Measurements from ENCODE around the gene DUSP1.

DUSP1 gene

GRCh38 chr5:172777881-172778814 lies 7.2 kb upstream of the DUSP1 start:
- DNase-seq, result no peak

DNA sequence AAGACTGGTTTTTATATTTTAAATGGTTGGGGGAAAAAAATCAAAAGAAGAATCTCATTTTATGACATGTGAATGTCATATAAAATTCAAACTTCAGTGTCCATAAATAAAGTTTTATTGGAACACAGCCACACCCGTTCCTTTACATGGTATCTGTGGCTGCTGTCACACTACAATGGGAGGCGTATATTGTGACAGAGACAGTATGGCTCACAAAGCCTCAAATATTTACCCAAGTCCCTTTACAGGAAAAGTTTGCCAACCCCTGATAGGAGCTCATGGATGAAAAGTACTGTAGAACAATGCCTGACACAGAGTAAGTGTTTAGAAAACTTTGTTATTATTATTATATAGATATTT lies 5.2 kb upstream of the DUSP1 start:
- DNase-seq, result no peak

DNA sequence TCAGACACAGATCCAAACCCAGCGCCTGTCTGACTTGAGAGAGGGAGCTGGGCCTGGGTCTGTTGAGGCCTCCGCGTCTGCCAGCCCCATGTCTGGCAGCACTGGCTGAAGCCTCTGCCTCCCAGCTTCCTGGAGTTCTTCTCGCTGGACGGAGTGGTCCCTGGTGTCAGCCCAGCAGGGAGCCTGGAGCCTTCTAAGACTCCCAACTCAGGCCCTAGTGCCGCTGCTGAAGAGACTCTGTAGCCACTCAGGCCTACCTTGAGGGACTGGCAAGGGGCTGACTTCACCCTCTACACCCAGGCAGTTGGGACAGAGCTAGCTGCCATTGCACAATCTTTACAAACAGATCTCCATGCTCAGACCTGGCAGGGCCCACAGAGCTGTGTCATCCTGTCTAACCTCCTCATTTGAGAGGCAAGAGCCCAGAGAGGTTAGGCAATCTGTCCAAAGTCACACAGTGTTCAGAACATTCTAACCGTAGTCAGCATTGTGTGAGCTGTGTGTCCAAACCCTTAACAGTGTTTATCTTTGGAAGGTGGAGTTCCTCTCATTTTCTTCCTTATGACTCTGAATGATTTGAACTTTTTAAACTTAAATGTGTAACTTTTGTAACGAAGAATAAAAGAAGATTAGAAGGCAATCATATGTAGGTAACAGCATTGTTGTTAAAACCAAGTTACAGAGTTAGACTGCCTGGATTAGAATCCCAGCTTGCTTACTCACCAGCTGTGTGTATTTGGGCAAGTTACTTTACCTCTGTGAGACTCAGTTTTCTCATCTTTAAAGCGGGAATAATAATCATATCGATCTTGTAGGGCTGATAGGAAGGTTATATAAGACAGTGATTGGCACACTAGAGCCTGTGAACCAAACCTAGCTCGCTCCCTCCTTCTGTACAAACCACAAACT lies 4.6 kb upstream of the DUSP1 start:
- no peak for DNase-seq

DNA sequence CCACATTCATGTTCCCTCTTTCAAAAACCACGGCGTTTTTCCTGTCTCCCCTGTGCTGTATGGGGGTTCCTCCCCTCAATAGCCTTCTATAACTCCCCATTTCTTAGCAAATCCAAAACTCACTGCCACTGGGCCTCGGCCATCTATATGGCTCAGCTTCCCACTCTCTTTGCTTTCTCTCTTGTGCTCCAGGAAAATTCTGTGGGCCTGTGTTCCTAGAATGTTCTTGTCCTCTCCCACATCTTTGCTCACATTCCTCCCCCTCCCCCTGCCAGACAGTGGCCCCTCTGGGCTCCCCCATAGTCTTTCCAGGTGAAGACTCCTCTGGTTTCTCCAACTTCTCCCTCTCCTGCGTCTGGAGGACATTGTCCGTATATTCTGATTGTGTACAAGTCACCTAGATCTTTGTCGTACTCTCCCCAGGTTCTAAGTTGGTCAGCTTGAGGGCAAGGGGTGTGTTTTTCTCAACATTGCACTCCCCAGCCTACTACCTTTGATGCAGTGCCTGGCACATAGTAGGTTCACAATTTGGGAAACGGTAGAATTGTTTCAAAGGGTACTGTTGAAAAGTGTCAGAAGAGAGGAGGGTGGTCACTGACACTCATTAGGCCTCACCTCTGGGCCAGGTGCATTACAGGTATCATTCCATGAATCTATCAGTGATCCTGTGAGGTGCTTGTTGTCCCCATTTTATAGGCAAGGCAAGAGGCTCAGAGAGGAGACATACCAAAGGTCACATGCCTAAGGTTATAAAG lies 3.7 kb upstream of the DUSP1 start:
- DNase-seq, result no peak

DNA sequence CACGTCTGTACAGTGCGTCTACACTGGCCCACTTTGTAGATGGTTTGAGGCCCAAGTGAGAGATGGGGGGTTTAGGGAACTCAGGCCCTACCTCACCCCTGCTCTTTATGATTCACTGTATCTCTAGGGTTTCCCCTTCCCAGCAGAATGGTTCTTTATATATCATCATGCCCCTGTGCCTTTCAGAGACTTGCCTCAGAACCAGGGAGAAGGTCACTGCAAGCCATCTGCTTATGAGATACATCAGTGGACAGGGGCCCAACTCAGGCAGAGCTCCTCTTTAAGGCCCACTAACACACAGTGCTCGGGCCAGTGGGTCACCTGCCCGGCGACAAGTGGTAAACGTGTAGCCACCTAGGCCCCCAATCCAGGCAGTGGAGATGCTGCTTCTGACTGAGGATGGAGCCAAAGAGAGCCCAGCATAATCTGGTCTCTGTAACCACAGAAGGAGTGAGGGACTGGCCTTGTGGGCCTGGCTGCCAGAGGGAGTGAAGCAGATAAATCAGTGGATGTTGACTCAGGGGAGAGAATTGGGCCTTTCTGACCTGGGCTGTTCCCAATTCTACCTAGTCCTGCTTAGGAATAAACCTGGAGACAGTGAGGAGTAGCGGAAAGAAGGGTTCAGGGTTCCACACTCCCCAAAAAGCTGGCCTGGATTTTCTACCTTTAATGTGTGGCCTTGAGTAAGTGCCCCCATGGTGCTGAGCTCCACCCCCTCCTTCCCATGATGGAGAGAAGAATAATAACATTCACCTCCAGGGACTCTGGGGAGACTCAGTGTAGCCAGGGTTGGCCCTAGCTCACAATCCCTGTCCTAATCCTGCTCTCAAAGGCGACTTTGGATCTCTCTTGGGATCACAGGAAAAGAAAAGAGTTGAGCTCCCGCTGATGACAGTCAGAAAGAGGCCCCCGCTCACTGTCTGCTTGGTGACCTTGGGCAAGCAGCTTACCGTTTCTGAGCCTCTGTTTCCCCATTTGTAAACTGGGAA lies 2.8 kb upstream of the DUSP1 start:
- DNase-seq, result no peak

DNA sequence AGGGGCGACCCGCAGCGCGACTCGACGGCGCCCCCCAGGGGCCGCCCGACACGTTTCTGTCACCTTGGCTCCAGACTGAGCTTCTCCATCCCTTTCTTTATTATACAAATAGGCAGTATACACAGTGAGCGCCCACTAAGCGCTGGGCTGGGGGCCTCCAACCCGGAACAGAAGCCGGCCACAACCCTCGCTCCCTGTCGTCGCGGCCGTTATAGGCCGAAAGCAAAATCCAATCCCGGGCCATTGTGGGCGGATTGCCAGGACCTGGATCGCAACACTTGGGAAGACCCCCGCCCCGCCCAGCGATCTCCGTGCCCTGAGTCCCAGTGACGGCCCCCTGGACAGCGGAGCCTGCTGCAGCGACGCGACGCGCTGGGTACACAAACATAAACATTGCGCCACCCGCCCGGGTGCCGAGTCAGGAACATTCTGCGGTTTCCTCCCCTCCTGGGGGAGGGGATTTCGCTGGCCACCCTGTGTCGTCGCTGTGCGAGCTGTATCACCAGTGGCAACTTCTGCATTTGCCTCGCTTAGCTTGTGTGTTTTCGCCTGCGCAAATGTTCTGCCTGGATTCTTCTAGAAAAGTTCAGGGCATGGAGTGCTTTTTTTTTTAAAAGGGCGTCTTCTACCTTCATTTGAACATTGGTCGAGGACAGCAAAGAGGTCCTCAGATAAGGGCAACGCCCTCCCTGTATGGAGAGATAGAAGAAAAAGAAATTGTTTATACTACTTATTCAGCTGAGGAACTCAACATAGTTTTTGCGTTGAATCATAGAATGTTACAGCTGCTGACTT lies 1.3 kb upstream of the DUSP1 start:
- DNase-seq, result peak; percentile 61

- peak; percentile 42 for DNase-seq
Measured at GRCh38 chr5:172771439-172772111, 580 bp upstream of the DUSP1 start.

- DNase-seq, result no peak
Measured at GRCh38 chr5:172770374-172770674, 671 bp downstream of the DUSP1 start.

GRCh38 chr5:172769616-172770373 lies 1.2 kb downstream of the DUSP1 start:
- DNase-seq, result peak; percentile 18

DNA sequence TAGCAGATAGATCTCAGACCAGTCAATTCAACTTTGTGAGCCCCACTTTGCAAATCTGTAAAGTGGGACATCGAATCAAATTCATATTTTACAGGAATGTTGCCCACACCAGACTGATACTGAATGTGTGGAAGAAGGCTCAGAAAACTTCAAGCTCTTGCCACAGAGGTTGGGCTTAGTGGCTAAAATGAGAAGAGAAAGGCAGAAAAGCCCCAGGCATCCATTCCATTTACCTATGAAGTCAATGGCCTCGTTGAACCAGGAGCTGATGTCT lies 1.7 kb downstream of the DUSP1 start:
- no peak for DNase-seq

DNA sequence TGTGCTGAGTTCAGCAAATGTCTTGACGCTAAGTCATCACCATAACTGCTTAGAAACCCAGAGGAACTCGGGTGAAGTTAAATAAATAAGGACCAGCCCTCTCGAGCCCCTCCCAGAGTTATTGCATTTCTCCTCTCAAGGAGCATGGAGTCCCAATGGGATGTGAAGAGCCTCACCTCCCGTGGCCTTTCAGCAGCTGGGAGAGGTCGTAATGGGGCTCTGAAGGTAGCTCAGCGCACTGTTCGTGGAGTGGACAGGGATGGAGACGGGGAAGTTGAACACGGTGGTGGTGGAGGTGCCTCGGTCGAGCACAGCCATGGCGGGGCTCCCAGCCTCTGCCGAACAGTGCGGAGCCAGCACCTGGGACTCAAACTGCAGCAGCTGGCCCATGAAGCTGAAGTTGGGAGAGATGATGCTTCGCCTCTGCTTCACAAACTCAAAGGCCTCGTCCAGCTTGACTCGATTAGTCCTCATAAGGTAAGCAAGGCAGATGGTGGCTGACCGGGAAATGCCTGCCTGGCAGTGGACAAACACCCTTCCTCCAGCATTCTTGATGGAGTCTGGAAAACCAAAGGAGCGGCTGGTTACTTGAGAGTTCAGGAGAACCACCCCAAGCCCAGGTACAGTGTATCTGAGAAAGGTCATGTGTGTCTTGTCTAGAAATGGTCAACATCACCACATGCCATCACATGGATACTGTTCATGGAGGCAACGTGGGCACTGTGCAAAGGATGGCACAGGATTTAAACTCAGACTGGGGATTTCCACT lies 2.2 kb downstream of the DUSP1 start:
- DNase-seq, result no peak

DNA sequence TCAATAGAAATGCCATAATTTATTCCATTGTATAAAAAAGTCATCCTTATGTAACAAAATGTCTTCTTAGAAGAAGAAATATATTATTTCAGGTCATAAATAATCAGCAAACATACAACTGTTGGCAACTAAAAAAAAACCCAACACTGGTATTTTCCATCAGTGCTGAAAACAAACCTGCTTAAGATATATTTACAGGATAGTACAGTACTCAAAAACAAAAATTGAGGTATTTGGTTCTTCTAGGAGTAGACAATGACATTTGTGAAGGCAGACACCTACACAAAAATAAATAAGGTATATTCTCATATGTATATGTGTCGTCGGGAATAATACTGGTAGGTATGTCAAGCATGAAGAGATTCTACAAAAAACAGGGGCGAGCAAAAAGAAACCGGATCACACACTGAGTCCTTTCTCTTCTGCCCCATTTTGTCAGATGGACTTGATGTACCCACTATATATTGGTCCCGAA lies 2.9 kb downstream of the DUSP1 start:
- DNase-seq, result no peak

GRCh38 chr5:172766287-172767108 lies 4.5 kb downstream of the DUSP1 start:
- DNase-seq, result no peak

- no peak for DNase-seq
Measured at GRCh38 chr5:172765766-172766286, 5.2 kb downstream of the DUSP1 start.

DNA sequence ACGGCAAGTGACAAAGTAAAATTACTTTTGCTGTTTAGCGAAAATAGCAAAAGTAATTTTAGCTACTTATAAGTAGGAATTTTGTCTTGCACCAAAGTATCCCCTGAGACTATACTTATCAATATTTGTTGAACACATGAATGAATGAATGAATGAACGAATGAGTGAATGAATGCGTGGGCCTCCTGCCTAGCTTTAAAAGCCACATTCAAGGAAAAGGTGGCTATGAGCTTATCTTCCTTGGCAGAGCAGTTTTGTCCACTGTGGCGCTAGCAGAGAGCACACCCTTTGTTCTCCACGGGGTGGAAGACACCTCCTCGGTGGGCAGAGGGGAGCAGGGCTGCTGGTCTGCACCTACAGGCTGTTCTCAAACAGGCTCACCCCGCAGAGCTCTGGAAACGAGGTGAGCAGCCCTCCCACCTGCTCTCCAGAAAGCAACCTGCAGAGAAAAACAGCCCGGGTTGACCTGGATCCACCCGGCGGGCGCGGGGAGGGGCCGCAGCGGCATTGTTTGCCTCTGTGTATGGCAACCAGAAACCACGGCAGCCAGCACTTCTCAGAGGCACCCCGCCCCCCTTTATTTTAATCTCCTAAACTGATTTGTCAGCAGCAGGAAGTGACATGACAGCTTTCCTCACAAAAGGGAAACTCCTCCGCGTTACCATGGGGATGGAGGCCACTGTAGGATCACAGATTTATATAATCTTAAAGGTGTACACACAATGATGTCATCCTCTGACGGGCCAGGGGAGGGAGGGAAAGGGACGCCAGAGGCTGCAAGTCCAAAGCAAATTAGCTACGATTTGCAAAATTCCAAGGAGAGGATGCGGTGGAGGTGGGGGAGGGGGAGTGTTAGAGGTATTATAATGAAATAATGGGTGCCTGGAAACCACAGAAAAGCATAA lies 5.9 kb downstream of the DUSP1 start:
- peak; percentile 99 for DNase-seq

DNA sequence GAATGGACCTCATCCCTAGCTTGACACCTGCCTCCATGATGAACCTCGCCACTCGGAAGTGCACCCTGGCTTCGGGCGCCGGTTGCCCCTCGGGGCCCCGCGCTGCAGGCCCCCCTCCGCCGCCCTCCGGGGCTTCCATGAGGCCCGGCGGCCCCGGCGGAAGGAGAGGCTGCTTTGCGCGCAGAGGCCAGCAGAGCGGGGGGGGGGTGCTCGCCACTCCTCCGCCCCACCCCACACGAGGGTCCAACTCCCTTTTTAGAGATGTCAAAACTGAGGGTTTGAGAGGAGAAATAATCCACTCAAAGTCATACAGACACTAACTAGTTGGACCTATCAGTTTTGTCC lies 7.9 kb downstream of the DUSP1 start:
- DNase-seq, result no peak

Measured in COR-L47 (cell line).